Measurements from ENCODE around the gene EXTL1.

EXTL1 gene

GRCh38 chr1:26025517-26025916 lies 3.9 kb downstream of the EXTL1 start:
- DNase-seq, result no peak

- no peak for DNase-seq
Observed at GRCh38 chr1:26027716-26028489, 6.3 kb downstream of the EXTL1 start.

- DNase-seq, result no peak
Observed at GRCh38 chr1:26028490-26028980, 7.0 kb downstream of the EXTL1 start.

GRCh38 chr1:26029054-26029863 lies 7.7 kb downstream of the EXTL1 start:
- no peak for DNase-seq

- DNase-seq, result no peak
Observed at GRCh38 chr1:26029864-26030481, 8.4 kb downstream of the EXTL1 start.

GRCh38 chr1:26031196-26031595 lies 9.6 kb downstream of the EXTL1 start:
- DNase-seq, result no peak

- no peak for DNase-seq
Observed at GRCh38 chr1:26031611-26032220, 10.1 kb downstream of the EXTL1 start.

GRCh38 chr1:26032656-26033357 lies 11.2 kb downstream of the EXTL1 start:
- no peak for DNase-seq

- DNase-seq, result no peak
Observed at GRCh38 chr1:26034504-26035202, 13.1 kb downstream of the EXTL1 start.

- DNase-seq, result peak; percentile 93 to 94
Observed at GRCh38 chr1:26035203-26035958, 13.8 kb downstream of the EXTL1 start.

- peak; percentile 72 to 76 for DNase-seq
Observed at GRCh38 chr1:26035959-26036755, 14.6 kb downstream of the EXTL1 start.

GRCh38 chr1:26036756-26037281 lies 15.2 kb downstream of the EXTL1 start:
- no peak for DNase-seq

GRCh38 chr1:26037904-26038303 lies 16.3 kb downstream of the EXTL1 start:
- DNase-seq, result no peak

GRCh38 chr1:26038477-26038876 lies 16.9 kb downstream of the EXTL1 start:
- no peak for DNase-seq

GRCh38 chr1:26038904-26039303 lies 17.3 kb downstream of the EXTL1 start:
- DNase-seq, result no peak

- no peak for DNase-seq
Observed at GRCh38 chr1:26041401-26041800, 19.8 kb downstream of the EXTL1 start.

- DNase-seq, result no peak
Observed at GRCh38 chr1:26041978-26042377, 20.4 kb downstream of the EXTL1 start.

GRCh38 chr1:26043765-26044164 lies 22.2 kb downstream of the EXTL1 start:
- DNase-seq, result no peak

- DNase-seq, result no peak
Observed at GRCh38 chr1:26044414-26044813, 22.8 kb downstream of the EXTL1 start.

Data from CD4-positive, alpha-beta T cell treated with Interleukin-4 for 1 hour (primary cell).